Neutrophil (primary cell): ENCODE measurements around the gene NUP214.

Source experiments
- H3K27ac ChIP-seq: fragments of 200-600 bp; sonication (generic); 2 replicates; pipeline ENCODE4 v1.5.1; 2016; ENCODE audit warnings: mild to moderate bottlenecking, moderate library complexity
- H3K27me3 ChIP-seq: fragments of 200-600 bp; sonication (generic); 2 replicates; pipeline ENCODE4 v1.6.0; 2016; ENCODE audit warnings: mild to moderate bottlenecking
- H3K36me3 ChIP-seq: fragments of 200-600 bp; sonication (generic); 2 replicates; pipeline ENCODE4 v1.5.1; 2017
- H3K4me1 ChIP-seq, 2 experiments: fragments of 200-600 bp in 1 of 2; sonication (generic) in 1 of 2; 1 replicate in 1 of 2; 2 replicates in 1 of 2; pipeline versions ENCODE4 v1.5.1 to v1.6.1; 2013 to 2016; ENCODE audit warnings: low read depth in 1 of 2, low read length in 1 of 2, mild to moderate bottlenecking in 1 of 2, moderate library complexity in 1 of 2; ENCODE audit not compliant: control insufficient read depth in 1 of 2, insufficient read depth in 1 of 2
- H3K4me3 ChIP-seq, 2 experiments: fragments of 200-600 bp in 1 of 2; sonication (generic) in 1 of 2; 1 replicate in 1 of 2; 2 replicates in 1 of 2; pipeline ENCODE4 v1.5.1; 2013 to 2016; ENCODE audit warnings: low read depth in 1 of 2, low read length in 1 of 2, mild to moderate bottlenecking in 1 of 2, moderate library complexity in 1 of 2
- H3K9me3 ChIP-seq: fragments of 200-600 bp; sonication (generic); 2 replicates; pipeline ENCODE4 v1.5.1; 2016
- CTCF ChIP-seq: fragments of 200-600 bp; sonication (generic); IDR thresholded peaks from 2 replicates; pipeline ENCODE4 v1.5.1; 2016; ENCODE audit warnings: antibody characterized with exemption

NUP214 gene

GRCh38 chr9:131095666-131096268 lies 29.6 kb upstream of the NUP214 start:
- no peaks in the 10 kb centered on the region for H3K9me3 ChIP-seq
- no peak for TF ChIP-seq CTCF
- no peaks in the 10 kb centered on the region for H3K36me3 ChIP-seq
- peaks cover 54% of the 10 kb centered on the region for H3K27me3 ChIP-seq
- peaks cover 0 to 8% of the 10 kb centered on the region in 2 experiments for H3K4me1 ChIP-seq
- H3K4me3 ChIP-seq: no peak overlapping the region
- H3K27ac ChIP-seq: no peak overlapping the region

GRCh38 chr9:131096269-131097125 lies 28.9 kb upstream of the NUP214 start, which contains the start of gene AIF1L:
Gene AIF1L, plus strand, starts transcription at chr9:131096531. Its CDS starts 99 bp downstream, at chr9:131096630.
- Histone ChIP-seq H3K9me3 (no peaks in the 10 kb centered on the region), H3K27ac (no peak within 1 kb of the TSS), H3K4me1 (peaks cover 0 to 8% of the 10 kb centered on the region in 2 experiments), H3K4me3 (peak within 1 kb of the TSS in 1 of 2 experiments; percentile 21), H3K27me3 (peaks cover 54% of the 10 kb centered on the region), H3K36me3 (no peaks in the 10 kb centered on the region)
- TF ChIP-seq CTCF: no peak

GRCh38 chr9:131097126-131097947 lies 28.0 kb upstream of the NUP214 start:
- H3K4me3 ChIP-seq: no peak overlapping the region
- H3K36me3 ChIP-seq: no peaks in the 10 kb centered on the region
- H3K27me3 ChIP-seq: peaks cover 54% of the 10 kb centered on the region
- no peak for TF ChIP-seq CTCF
- H3K9me3 ChIP-seq: no peaks in the 10 kb centered on the region
- no peak overlapping the region for H3K27ac ChIP-seq
- peaks cover 0 to 8% of the 10 kb centered on the region in 2 experiments for H3K4me1 ChIP-seq

- TF ChIP-seq CTCF: no peak
Measured at GRCh38 chr9:131097948-131098278, 27.5 kb upstream of the NUP214 start.

GRCh38 chr9:131098391-131099101 lies 26.8 kb upstream of the NUP214 start:
- Histone ChIP-seq H3K36me3 (no peaks in the 10 kb centered on the region), H3K9me3 (no peaks in the 10 kb centered on the region), H3K27me3 (peaks cover 54% of the 10 kb centered on the region), H3K4me1 (peaks cover 0 to 8% of the 10 kb centered on the region in 2 experiments), H3K27ac (no peak overlapping the region), H3K4me3 (no peak overlapping the region)
- no peak for TF ChIP-seq CTCF

More at GRCh38 chr9:131097948-131098278, 27.5 kb upstream of the NUP214 start:
- Histone ChIP-seq H3K4me1 (peaks cover 0 to 8% of the 10 kb centered on the region in 2 experiments), H3K9me3 (no peaks in the 10 kb centered on the region), H3K27me3 (peaks cover 54% of the 10 kb centered on the region), H3K36me3 (no peaks in the 10 kb centered on the region), H3K27ac (no peak overlapping the region), H3K4me3 (no peak overlapping the region)
